Measurements from ENCODE around the gene WNT7A. TPM values are rescaled to one million over a fixed set of nuclear protein-coding genes. Genes with fewer than 3 reads are reported as not detected.

WNT7A gene
- total RNA-seq, 1 experiment from 2014 or later: not detected

- Histone ChIP-seq H3K9me3 (ENCODE audit: control insufficient read depth, low read depth, low read length) (no peaks in the 10 kb centered on the region), H3K27me3 (ENCODE audit: insufficient read depth, low read length) (no peaks in the 10 kb centered on the region), H3T11ph (ENCODE audit: low read length) (no peak overlapping the region), H3K4ac (ENCODE audit: low read depth, low read length) (no peak overlapping the region), H4K91ac (ENCODE audit: insufficient read length, low read depth, low read length) (no peak overlapping the region), H3K23ac (ENCODE audit: insufficient read length, low read depth, low read length) (no peak overlapping the region), H4K8ac (replicated peaks; ENCODE audit: insufficient read length, low read depth, low read length) (no peak overlapping the region), H3K23me2 (ENCODE audit: insufficient read length, low read depth, low read length, poor library complexity, severe bottlenecking) (no peaks in the 10 kb centered on the region), H2AK5ac (ENCODE audit: insufficient read length, low read length) (no peak overlapping the region), H2BK120ac (ENCODE audit: low read depth, low read length, poor library complexity, severe bottlenecking) (no peak overlapping the region), H3K14ac (ENCODE audit: insufficient read depth, low read length) (no peak overlapping the region), H2BK12ac (ENCODE audit: insufficient read length, low read depth, low read length) (no peak overlapping the region), H3K79me1 (ENCODE audit: insufficient read depth, low read depth, low read length, poor library complexity, severe bottlenecking) (no peaks in the 10 kb centered on the region), H3K79me2 (ENCODE audit: insufficient read depth, low read length) (no peaks in the 10 kb centered on the region), H3K9ac (ENCODE audit: extremely low read depth, insufficient read length, low read length) (no peak overlapping the region), H2BK20ac (ENCODE audit: low read depth, low read length, poor library complexity, severe bottlenecking) (no peak overlapping the region), H3K4me1 (ENCODE audit: insufficient read depth, low read length) (no peaks in the 10 kb centered on the region), H3K18ac (ENCODE audit: insufficient read length, low read depth, low read length) (no peak overlapping the region), H3K4me2 (ENCODE audit: insufficient read depth, insufficient read length, low read length) (no peak overlapping the region), H4K5ac (ENCODE audit: insufficient read length, low read depth, low read length) (no peak overlapping the region), H2BK15ac (ENCODE audit: low read depth, low read length) (no peak overlapping the region), H2BK5ac (ENCODE audit: insufficient read length, low read length) (no peak overlapping the region), H3K56ac (ENCODE audit: insufficient read length, low read depth, low read length) (no peak overlapping the region), H4K20me1 (ENCODE audit: control insufficient read depth, insufficient read depth, insufficient read length) (no peaks in the 10 kb centered on the region), H3K27ac (ENCODE audit: insufficient read length, low read depth, low read length) (no peak overlapping the region), H2AFZ (ENCODE audit: low read length) (no peak overlapping the region)
- peaks cover 24% of the 10 kb centered on the region for H3K27me3 Mint-ChIP-seq (ENCODE audit: low read depth)
- no peak overlapping the region; a peak in 1 of 5 replicates for H3K4me3 Mint-ChIP-seq
- H3K27ac Mint-ChIP-seq: no peak overlapping the region
- H3K36me3 Mint-ChIP-seq (ENCODE audit: insufficient read depth in 1 of 3, low read depth in 3 of 3): no peaks in the 10 kb centered on the region; a peak in 1 of 7 replicates
- no peaks in the 10 kb centered on the region; a peak in 2 of 5 replicates for H3K9me3 Mint-ChIP-seq
- no peak; the same call in 2 of the 3 replicates for TF ChIP-seq CTCF (conservative IDR thresholded peaks at IDR 0.05)
- peaks cover 8 to 15% of the 10 kb centered on the region in 2 experiments; a peak in 3 of 4 replicates for H3K4me1 Mint-ChIP-seq
- no peak for DNase-seq
Measured at GRCh38 chr3:13826672-13827071, 53.2 kb downstream of the WNT7A start.

All from H9 (cell line).